Rectal smooth muscle tissue (tissue), 1 donor: Measurements from ENCODE around the gene GALR1.
A peak's percentile ranks its signal among the peaks of the same experiment; 100 is the strongest.
"Not testable (repeated sequence)": the region's sequence is repeated elsewhere in the genome, so short reads cannot be mapped to it uniquely, and the experiment has no call there.

Source experiments
- H3K27ac ChIP-seq: one replicate; pipeline ENCODE4 v1.7.0; 2013; ENCODE audit warnings: low read depth, low read length, inconsistent platforms
- H3K27me3 ChIP-seq: one replicate; pipeline ENCODE4 v1.7.0; 2013; ENCODE audit warnings: low read length; ENCODE audit not compliant: control insufficient read depth, insufficient read depth
- H3K36me3 ChIP-seq: one replicate; pipeline ENCODE4 v1.7.0; 2013; ENCODE audit warnings: low read length; ENCODE audit not compliant: control insufficient read depth, insufficient read depth
- H3K4me1 ChIP-seq: one replicate; pipeline ENCODE4 v1.7.0; 2013; ENCODE audit warnings: low read length; ENCODE audit not compliant: control insufficient read depth, insufficient read depth
- H3K4me3 ChIP-seq: one replicate; pipeline ENCODE4 v1.7.0; 2013; ENCODE audit warnings: low read length
- H3K9ac ChIP-seq: one replicate; pipeline ENCODE4 v1.7.0; 2013; ENCODE audit warnings: low read length

The GALR1 gene

GRCh38 chr18:77220726-77221125, 28.9 kb upstream of the GALR1 start:
- no peaks in the 10 kb centered on the region for H3K36me3 ChIP-seq
- no peak overlapping the region for H3K4me3 ChIP-seq
- H3K27me3 ChIP-seq = no peaks in the 10 kb centered on the region
- no peak overlapping the region for H3K9ac ChIP-seq
- H3K4me1 ChIP-seq = no peaks in the 10 kb centered on the region
- H3K27ac ChIP-seq = no peak overlapping the region

- H3K27me3 ChIP-seq = no peaks in the 10 kb centered on the region
- H3K27ac ChIP-seq = no peak overlapping the region
- no peak overlapping the region for H3K9ac ChIP-seq
- no peaks in the 10 kb centered on the region for H3K36me3 ChIP-seq
- H3K4me1 ChIP-seq = no peaks in the 10 kb centered on the region
- H3K4me3 ChIP-seq = no peak overlapping the region
Observed at GRCh38 chr18:77222464-77222863, 27.2 kb upstream of the GALR1 start.

GRCh38 chr18:77223221-77223639, 26.4 kb upstream of the GALR1 start:
- Histone ChIP-seq H3K27me3 (no peaks in the 10 kb centered on the region), H3K4me1 (no peaks in the 10 kb centered on the region), H3K36me3 (no peaks in the 10 kb centered on the region)

GRCh38 chr18:77223653-77224052, 26.0 kb upstream of the GALR1 start:
- Histone ChIP-seq H3K9ac (no peak overlapping the region), H3K4me3 (no peak overlapping the region), H3K36me3 (no peaks in the 10 kb centered on the region), H3K27me3 (no peaks in the 10 kb centered on the region), H3K27ac (no peak overlapping the region), H3K4me1 (no peaks in the 10 kb centered on the region)

More at GRCh38 chr18:77223221-77223639, 26.4 kb upstream of the GALR1 start:
- H3K9ac ChIP-seq = no peak overlapping the region
- H3K4me3 ChIP-seq = no peak overlapping the region
- no peak overlapping the region for H3K27ac ChIP-seq

- H3K9ac ChIP-seq = no peak overlapping the region
- H3K27me3 ChIP-seq = no peaks in the 10 kb centered on the region
- no peaks in the 10 kb centered on the region for H3K36me3 ChIP-seq
- H3K4me3 ChIP-seq = no peak overlapping the region
- no peaks in the 10 kb centered on the region for H3K4me1 ChIP-seq
- H3K27ac ChIP-seq = no peak overlapping the region
Observed at GRCh38 chr18:77230645-77231044, 19.0 kb upstream of the GALR1 start.

GRCh38 chr18:77234504-77235365, 14.9 kb upstream of the GALR1 start:
- no peak overlapping the region for H3K27ac ChIP-seq
- no peaks in the 10 kb centered on the region for H3K4me1 ChIP-seq
- no peak overlapping the region for H3K9ac ChIP-seq
- no peaks in the 10 kb centered on the region for H3K36me3 ChIP-seq
- H3K4me3 ChIP-seq = no peak overlapping the region
- H3K27me3 ChIP-seq = no peaks in the 10 kb centered on the region

- not testable (repeated sequence) for H3K9ac ChIP-seq, H3K27ac ChIP-seq, H3K4me1 ChIP-seq, H3K36me3 ChIP-seq, H3K27me3 ChIP-seq, H3K4me3 ChIP-seq
Observed at GRCh38 chr18:77239285-77239684, 10.4 kb upstream of the GALR1 start.

- Histone ChIP-seq H3K4me1 (no peaks in the 10 kb centered on the region), H3K27me3 (peaks cover 14% of the 10 kb centered on the region), H3K27ac (no peak overlapping the region), H3K36me3 (no peaks in the 10 kb centered on the region), H3K9ac (no peak overlapping the region), H3K4me3 (peak overlapping the region; percentile 54)
Observed at GRCh38 chr18:77248873-77249568, 627 bp upstream of the GALR1 start.

- Histone ChIP-seq H3K27ac (no peak overlapping the region), H3K4me1 (no peaks in the 10 kb centered on the region), H3K27me3 (peaks cover 16% of the 10 kb centered on the region), H3K36me3 (no peaks in the 10 kb centered on the region), H3K4me3 (no peak overlapping the region), H3K9ac (no peak overlapping the region)
Observed at GRCh38 chr18:77250501-77250925, 865 bp downstream of the GALR1 start.

- Histone ChIP-seq H3K36me3 (no peaks in the 10 kb centered on the region), H3K9ac (no peak overlapping the region), H3K27me3 (peaks cover 16% of the 10 kb centered on the region), H3K4me3 (no peak overlapping the region), H3K27ac (no peak overlapping the region), H3K4me1 (no peaks in the 10 kb centered on the region)
Observed at GRCh38 chr18:77250926-77251729, 1.5 kb downstream of the GALR1 start.

- no peak overlapping the region for H3K9ac ChIP-seq
- H3K36me3 ChIP-seq = no peaks in the 10 kb centered on the region
- no peak overlapping the region for H3K4me3 ChIP-seq
- no peaks in the 10 kb centered on the region for H3K4me1 ChIP-seq
- no peak overlapping the region for H3K27ac ChIP-seq
- H3K27me3 ChIP-seq = peaks cover 16% of the 10 kb centered on the region
Observed at GRCh38 chr18:77251730-77252050, 2.0 kb downstream of the GALR1 start.

- Histone ChIP-seq H3K36me3 (no peaks in the 10 kb centered on the region), H3K27ac (no peak overlapping the region), H3K27me3 (peaks cover 16% of the 10 kb centered on the region), H3K4me3 (no peak overlapping the region), H3K9ac (no peak overlapping the region), H3K4me1 (no peaks in the 10 kb centered on the region)
Observed at GRCh38 chr18:77254711-77255405, 5.2 kb downstream of the GALR1 start.
